HG02885 (cell line): ENCODE results near the gene MT1H.
"Not testable (repeated sequence)": the region's sequence is repeated elsewhere in the genome, so short reads cannot be mapped to it uniquely, and the experiment has no call there.

Experiments
- ATAC-seq: cut with Tn5 transposase; IDR thresholded peaks from one replicate; pipeline ENCODE4 v1.9.1; 2021; ENCODE audit warnings: mild to moderate bottlenecking; ENCODE audit not compliant: unreplicated experiment, poor library complexity

Gene MT1H

DNA sequence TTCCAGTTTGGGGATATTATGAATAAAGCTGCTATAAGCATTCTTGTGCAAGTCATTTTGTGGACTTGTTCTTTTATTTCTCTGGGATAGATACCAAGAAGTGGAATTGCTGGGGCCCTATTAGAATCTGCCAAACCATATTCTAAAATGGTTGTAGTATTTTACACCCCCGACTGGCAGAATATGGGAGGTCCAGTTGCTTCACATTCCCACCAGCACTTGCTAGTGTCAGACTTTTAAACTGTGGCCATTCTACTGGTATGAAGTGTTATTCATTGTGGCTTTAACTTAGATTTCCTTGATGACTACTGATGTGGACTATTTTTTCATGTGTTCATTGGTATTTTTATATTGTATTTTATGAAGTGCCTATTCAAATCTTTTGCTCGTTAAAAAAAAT lies 42.2 kb downstream of the MT1H start:
- no peak for ATAC-seq

DNA sequence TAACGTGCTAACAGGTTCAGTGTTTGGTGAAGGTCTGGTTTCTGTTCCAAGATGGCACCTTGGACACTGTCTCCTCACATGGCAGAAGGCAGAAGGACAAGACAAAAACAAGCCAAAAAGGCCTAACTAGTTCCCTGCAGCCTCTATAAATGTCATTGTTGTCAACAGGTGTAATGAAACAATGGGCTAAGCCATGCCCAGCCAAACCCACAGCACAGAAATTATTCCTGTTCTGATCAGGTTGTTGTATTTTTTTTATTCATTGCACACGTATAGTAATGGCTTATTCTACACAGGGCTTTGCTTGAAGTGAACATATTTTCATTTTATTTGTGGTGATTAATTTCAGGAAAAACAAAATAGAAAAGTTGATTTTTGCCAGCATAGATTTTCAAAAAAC lies 44.2 kb downstream of the MT1H start:
- no peak for ATAC-seq

DNA sequence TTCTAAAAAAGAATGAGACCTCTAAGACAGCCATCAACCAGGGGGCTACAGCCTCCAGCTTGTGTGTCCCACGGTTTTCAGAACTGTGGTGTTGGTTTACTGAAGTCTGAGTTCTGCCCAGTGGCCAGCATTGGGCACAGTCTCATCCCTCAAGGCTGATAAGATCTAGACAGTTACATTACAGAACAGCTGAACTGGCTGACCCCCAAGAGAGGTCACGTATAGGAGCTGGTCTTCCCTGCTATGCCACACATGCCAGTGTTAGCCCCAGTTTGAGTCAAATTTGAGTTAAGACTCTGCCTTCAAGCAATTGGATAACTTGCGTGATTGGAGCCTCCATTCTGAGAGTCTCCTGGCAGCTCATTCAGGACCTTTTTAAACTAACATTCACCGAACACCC lies 45.5 kb downstream of the MT1H start:
- no peak for ATAC-seq

DNA sequence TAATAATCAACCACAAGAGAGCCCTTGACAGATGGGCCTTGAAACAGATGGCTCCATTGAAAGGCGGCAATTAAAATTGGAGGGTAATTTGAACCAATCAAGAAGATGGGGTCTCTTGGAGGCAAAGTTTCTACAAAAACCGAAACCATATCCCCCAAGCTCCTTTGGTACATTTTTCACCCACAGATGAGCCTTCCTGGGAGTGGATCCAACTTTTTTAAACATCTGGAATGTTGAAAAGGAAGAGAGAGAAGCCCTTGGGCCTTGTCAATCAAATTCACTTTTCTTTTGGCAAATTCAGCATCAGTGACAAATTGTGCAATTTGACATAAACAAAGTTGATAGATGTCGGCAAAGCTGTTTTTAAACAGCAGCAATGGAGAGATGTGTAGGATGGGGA lies 47.1 kb downstream of the MT1H start:
- no peak for ATAC-seq

DNA sequence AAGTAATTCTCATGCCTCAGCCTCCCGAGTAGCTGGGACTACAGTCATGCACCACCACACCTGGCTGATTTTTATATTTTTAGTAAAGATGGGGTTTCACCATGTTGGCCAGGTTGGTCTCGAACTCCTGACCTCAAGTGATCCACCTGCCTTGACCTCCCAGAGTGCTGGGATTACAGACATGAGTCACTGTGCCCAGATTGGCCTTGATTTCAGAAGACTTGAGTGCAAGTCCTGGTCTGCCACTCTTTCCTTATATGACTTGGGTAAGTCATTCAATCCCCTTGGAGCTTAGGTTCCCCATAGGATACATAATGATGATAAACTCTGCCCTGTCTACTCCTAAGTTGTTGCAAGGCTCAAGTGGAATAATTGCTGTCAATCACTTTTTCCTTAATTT lies 47.9 kb downstream of the MT1H start:
- ATAC-seq, result not testable (repeated sequence)
